Gastroesophageal sphincter (tissue), 3 donors: ENCODE data around the gene FGF23.

Source experiments
- POLR2A ChIP-seq, 2 donors: fragments of 450-650 bp; IDR thresholded peaks; one replicate each; pipeline ENCODE4 v1.6.1; 2017; ENCODE audit warnings: antibody characterized with exemption in 2 of 2, mild to moderate bottlenecking in 2 of 2, moderate library complexity in 1 of 2
- TF ChIP-seq, protein P1 (sequence below), 4 experiments: fragments of 200-600 bp in 2 of 4; fragments of 450-650 bp in 2 of 4; sonication (generic) in 1 of 4; IDR thresholded peaks; one replicate each; pipeline ENCODE4 v1.5.1; 2017 to 2019; ENCODE audit warnings: antibody characterized with exemption in 4 of 4, mild to moderate bottlenecking in 2 of 4, moderate library complexity in 2 of 4

DNA sequence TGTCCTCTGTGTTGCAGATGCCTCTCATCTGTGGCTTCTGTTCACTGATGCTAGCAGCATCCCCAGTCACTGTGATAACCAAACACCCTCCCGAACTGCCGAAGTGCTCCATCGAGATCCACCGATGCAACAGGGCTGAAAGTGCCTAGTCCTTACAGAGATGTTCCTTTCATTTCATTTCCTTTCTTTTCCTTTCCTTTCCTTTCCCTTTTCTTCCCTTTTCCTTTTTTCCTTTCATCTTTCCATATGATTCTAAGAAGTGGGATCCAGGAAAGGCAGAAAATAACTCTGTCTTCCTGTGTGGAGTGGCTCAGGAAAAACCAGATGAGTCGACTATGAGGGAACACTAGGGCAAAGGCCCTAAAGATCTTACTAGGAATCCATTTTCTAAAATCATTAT, 39.4 kb upstream of the FGF23 start:
- TF ChIP-seq, protein P1, sequence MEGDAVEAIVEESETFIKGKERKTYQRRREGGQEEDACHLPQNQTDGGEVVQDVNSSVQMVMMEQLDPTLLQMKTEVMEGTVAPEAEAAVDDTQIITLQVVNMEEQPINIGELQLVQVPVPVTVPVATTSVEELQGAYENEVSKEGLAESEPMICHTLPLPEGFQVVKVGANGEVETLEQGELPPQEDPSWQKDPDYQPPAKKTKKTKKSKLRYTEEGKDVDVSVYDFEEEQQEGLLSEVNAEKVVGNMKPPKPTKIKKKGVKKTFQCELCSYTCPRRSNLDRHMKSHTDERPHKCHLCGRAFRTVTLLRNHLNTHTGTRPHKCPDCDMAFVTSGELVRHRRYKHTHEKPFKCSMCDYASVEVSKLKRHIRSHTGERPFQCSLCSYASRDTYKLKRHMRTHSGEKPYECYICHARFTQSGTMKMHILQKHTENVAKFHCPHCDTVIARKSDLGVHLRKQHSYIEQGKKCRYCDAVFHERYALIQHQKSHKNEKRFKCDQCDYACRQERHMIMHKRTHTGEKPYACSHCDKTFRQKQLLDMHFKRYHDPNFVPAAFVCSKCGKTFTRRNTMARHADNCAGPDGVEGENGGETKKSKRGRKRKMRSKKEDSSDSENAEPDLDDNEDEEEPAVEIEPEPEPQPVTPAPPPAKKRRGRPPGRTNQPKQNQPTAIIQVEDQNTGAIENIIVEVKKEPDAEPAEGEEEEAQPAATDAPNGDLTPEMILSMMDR (IDR thresholded peaks at IDR 0.05), result no peak
- no peak for TF ChIP-seq POLR2A (IDR thresholded peaks at IDR 0.05)
